ENCODE results near the gene SHPK. TPM values are rescaled to one million over a fixed set of nuclear protein-coding genes. Genes with fewer than 3 reads are reported as not detected.

The SHPK gene
- total RNA-seq, 1 experiment from 2014 or later = 19.6 TPM

GRCh38 chr17:3613124-3613523 lies 22.9 kb downstream of the SHPK start:
- TF ChIP-seq MAX (IDR thresholded peaks at IDR 0.05) = no peak
- TF ChIP-seq JUND (IDR thresholded peaks at IDR 0.05) = no peak
- no peak for TF ChIP-seq SIN3A (IDR thresholded peaks at IDR 0.05; ENCODE audit: low read depth)
- no peak for TF ChIP-seq ZNF274 (IDR thresholded peaks at IDR 0.05; ENCODE audit: low read depth, low read length)
- TF ChIP-seq SRF (IDR thresholded peaks at IDR 0.05; ENCODE audit: low read depth) = no peak
- no peak for TF ChIP-seq YY1 (IDR thresholded peaks at IDR 0.05; ENCODE audit: extremely low read depth, insufficient replicate concordance, low read depth, low read length)
- no peak for TF ChIP-seq SP1 (IDR thresholded peaks at IDR 0.05; ENCODE audit: low read depth)
- no peak for TF ChIP-seq POLR2A (IDR thresholded peaks at IDR 0.05; ENCODE audit: borderline replicate concordance, extremely low read depth, insufficient read depth, insufficient read length)
- TF ChIP-seq, protein P1, sequence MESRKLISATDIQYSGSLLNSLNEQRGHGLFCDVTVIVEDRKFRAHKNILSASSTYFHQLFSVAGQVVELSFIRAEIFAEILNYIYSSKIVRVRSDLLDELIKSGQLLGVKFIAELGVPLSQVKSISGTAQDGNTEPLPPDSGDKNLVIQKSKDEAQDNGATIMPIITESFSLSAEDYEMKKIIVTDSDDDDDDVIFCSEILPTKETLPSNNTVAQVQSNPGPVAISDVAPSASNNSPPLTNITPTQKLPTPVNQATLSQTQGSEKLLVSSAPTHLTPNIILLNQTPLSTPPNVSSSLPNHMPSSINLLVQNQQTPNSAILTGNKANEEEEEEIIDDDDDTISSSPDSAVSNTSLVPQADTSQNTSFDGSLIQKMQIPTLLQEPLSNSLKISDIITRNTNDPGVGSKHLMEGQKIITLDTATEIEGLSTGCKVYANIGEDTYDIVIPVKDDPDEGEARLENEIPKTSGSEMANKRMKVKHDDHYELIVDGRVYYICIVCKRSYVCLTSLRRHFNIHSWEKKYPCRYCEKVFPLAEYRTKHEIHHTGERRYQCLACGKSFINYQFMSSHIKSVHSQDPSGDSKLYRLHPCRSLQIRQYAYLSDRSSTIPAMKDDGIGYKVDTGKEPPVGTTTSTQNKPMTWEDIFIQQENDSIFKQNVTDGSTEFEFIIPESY (IDR thresholded peaks at IDR 0.05; ENCODE audit: extremely low read depth, insufficient replicate concordance, low read length) = no peak
- H3K27me3 ChIP-seq (ENCODE audit: insufficient read depth, low read length) = no peaks in the 10 kb centered on the region
- ATAC-seq (no peak), DNase-seq (ENCODE audit: low read depth, low spot score) (no peak)
- ChIA-PET CTCF (interaction anchor here (1.4 kb wide), 1 partner anchor 10 kb away, joined by 5 read pairs; no protein-coding TSS in a partner anchor), POLR2A (no interaction called here), RAD21 (ENCODE audit: low non-redundant PET in 1 of 2, low total read pairs in 2 of 2, uncharacterized antibody in 2 of 2, unreplicated experiment in 2 of 2) (no interaction called here)
- H3K9me2 ChIP-seq (ENCODE audit: insufficient read depth) = no peaks in the 10 kb centered on the region
- H3K27ac ChIP-seq (ENCODE audit: low read depth, low read length) = no peak overlapping the region
- BruUV-seq (replicated peaks) = no TSS peak
- H3K36me3 ChIP-seq (ENCODE audit: control insufficient read depth in 1 of 2, insufficient read depth in 2 of 2, low read length in 2 of 2) = peaks cover 38 to 46% of the 10 kb centered on the region in 2 experiments
- H3K4me3 ChIP-seq (replicated peaks in 1 of 2; ENCODE audit: low read depth in 1 of 2, low read length in 2 of 2) = no peak overlapping the region
- H3K9me3 ChIP-seq (ENCODE audit: control insufficient read depth in 1 of 2, insufficient read depth in 1 of 2, low read depth in 1 of 2, low read length in 2 of 2) = no peaks in the 10 kb centered on the region
- no peak overlapping the region for H3K4me2 ChIP-seq (ENCODE audit: low read length)
- intact Hi-C loops (cut with micrococcal nuclease) = no loop called here
- no peaks in the 10 kb centered on the region for H3K79me2 ChIP-seq (ENCODE audit: insufficient read depth, low read length)
- H2AFZ ChIP-seq (ENCODE audit: low read depth, low read length, poor library complexity, severe bottlenecking) = no peak overlapping the region
- H3K4me1 ChIP-seq (ENCODE audit: control insufficient read depth in 1 of 2, insufficient read depth in 2 of 2, low read length in 2 of 2) = no peaks in the 10 kb centered on the region
- H4K20me1 ChIP-seq (ENCODE audit: insufficient read depth) = no peaks in the 10 kb centered on the region
- no peak overlapping the region for H3K9ac ChIP-seq (ENCODE audit: low read length)

DNA sequence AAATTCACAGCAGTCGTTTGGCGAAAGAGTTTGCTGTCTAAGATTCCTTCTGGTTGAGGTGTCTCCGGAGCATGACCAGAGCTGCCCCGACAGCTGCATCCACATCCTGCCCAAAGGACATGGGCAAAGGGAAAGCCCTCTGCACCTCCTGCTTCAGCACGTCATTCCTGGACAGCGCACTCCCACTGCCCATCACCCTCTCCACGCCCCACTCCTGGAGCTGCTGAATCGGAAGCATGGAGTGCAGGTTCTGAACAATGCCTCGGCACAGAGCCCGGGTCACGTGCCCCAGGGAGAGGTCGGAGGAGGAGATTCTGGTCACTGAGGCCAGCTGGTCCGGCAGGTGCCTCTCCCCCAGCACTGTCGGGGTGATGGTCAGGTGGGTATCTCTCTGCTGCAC lies 25.5 kb downstream of the SHPK start:
- CTCF ChIA-PET = no interaction called here
- ATAC-seq (no peak), DNase-seq (ENCODE audit: low read depth, low spot score) (no peak)
- Histone ChIP-seq H3K4me1 (ENCODE audit: control insufficient read depth in 1 of 2, insufficient read depth in 2 of 2, low read length in 2 of 2) (no peaks in the 10 kb centered on the region), H3K27ac (ENCODE audit: low read depth, low read length) (no peak overlapping the region), H3K4me3 (replicated peaks in 1 of 2; ENCODE audit: low read depth in 1 of 2, low read length in 2 of 2) (no peak overlapping the region), H2AFZ (ENCODE audit: low read depth, low read length, poor library complexity, severe bottlenecking) (no peak overlapping the region), H4K20me1 (ENCODE audit: insufficient read depth) (no peaks in the 10 kb centered on the region), H3K9ac (ENCODE audit: low read length) (no peak overlapping the region), H3K4me2 (ENCODE audit: low read length) (no peak overlapping the region), H3K27me3 (ENCODE audit: insufficient read depth, low read length) (no peaks in the 10 kb centered on the region), H3K79me2 (ENCODE audit: insufficient read depth, low read length) (no peaks in the 10 kb centered on the region), H3K36me3 (ENCODE audit: control insufficient read depth in 1 of 2, insufficient read depth in 2 of 2, low read length in 2 of 2) (peaks cover 26 to 34% of the 10 kb centered on the region in 2 experiments; a peak in 3 of 4 replicates), H3K9me3 (ENCODE audit: control insufficient read depth in 1 of 2, insufficient read depth in 1 of 2, low read depth in 1 of 2, low read length in 2 of 2) (no peaks in the 10 kb centered on the region), H3K9me2 (ENCODE audit: insufficient read depth) (no peaks in the 10 kb centered on the region)
- POLR2A ChIA-PET = no interaction called here
- BruUV-seq (replicated peaks) = no TSS peak
- RAD21 ChIA-PET (ENCODE audit: low non-redundant PET in 1 of 2, low total read pairs in 2 of 2, uncharacterized antibody in 2 of 2, unreplicated experiment in 2 of 2) = no interaction called here
- TF ChIP-seq POLR2A (IDR thresholded peaks at IDR 0.05; ENCODE audit: borderline replicate concordance, extremely low read depth, insufficient read depth, insufficient read length) (no peak), ATF3 (IDR thresholded peaks at IDR 0.05) (no peak), CBX3 (IDR thresholded peaks at IDR 0.05; ENCODE audit: low read depth) (no peak), ZNF274 (IDR thresholded peaks at IDR 0.05; ENCODE audit: low read depth, low read length) (no peak), ZFX (IDR thresholded peaks at IDR 0.05) (no peak)
- TF ChIP-seq, protein P1 (IDR thresholded peaks at IDR 0.05; ENCODE audit: extremely low read depth, insufficient replicate concordance, low read length) = no peak
- intact Hi-C loops (cut with micrococcal nuclease) = no loop called here

Data from HCT116 (cell line).